Effector memory CD4-positive, alpha-beta T cell (primary cell): ENCODE results near the gene IFNL4.

ENCODE experiments used
- DNase-seq, 3 donors: peaks; one replicate each; pipeline ENCODE4 v3.0.0-alpha.2; 2020
- H3K27ac ChIP-seq: 2 replicates; pipeline ENCODE4 v1.7.0; 2013; ENCODE audit warnings: mild to moderate bottlenecking, low read length, moderate library complexity; ENCODE audit not compliant: insufficient read depth, poor library complexity, severe bottlenecking
- H3K27me3 ChIP-seq: replicated peaks from 2 replicates; pipeline ENCODE4 v1.7.0; 2013; ENCODE audit warnings: mild to moderate bottlenecking, low read length; ENCODE audit not compliant: insufficient read depth, control insufficient read depth, poor library complexity, severe bottlenecking
- H3K36me3 ChIP-seq: 2 replicates; pipeline ENCODE4 v1.7.0; 2013; ENCODE audit warnings: mild to moderate bottlenecking, low read length, moderate library complexity; ENCODE audit not compliant: control insufficient read depth, insufficient read depth
- H3K4me1 ChIP-seq: 2 replicates; pipeline ENCODE4 v1.7.0; 2013; ENCODE audit warnings: low read length, mild to moderate bottlenecking; ENCODE audit not compliant: control insufficient read depth, insufficient read depth, poor library complexity, severe bottlenecking
- H3K4me3 ChIP-seq: 2 replicates; pipeline ENCODE4 v1.7.0; 2013; ENCODE audit warnings: low read length, low read depth, mild to moderate bottlenecking; ENCODE audit not compliant: insufficient read depth, poor library complexity, severe bottlenecking
- H3K9me3 ChIP-seq: 2 replicates; pipeline ENCODE4 v1.7.0; 2013; ENCODE audit warnings: mild to moderate bottlenecking, low read length, moderate library complexity; ENCODE audit not compliant: control insufficient read depth
- total RNA-seq, 3 donors: gene quantifications; one replicate each; lab custom pipeline; 2026; lab: John Stamatoyannopoulos, UW

Gene IFNL4
- 0 reads per million in 3 donors for total RNA-seq

GRCh38 chr19:39248806-39249205 lies at the start of gene IFNL4:
TSS of gene IFNL4 (minus strand) at chr19:39248856.
- no peaks in the 10 kb centered on the region for H3K9me3 ChIP-seq
- H3K4me3 ChIP-seq = no peak within 1 kb of the TSS
- no peak for DNase-seq
- no peak within 1 kb of the TSS for H3K27ac ChIP-seq
- peaks cover 7% of the 10 kb centered on the region for H3K27me3 ChIP-seq
- no peaks in the 10 kb centered on the region for H3K4me1 ChIP-seq
- no peaks in the 10 kb centered on the region for H3K36me3 ChIP-seq

- Histone ChIP-seq H3K27me3 (no peaks in the 10 kb centered on the region), H3K4me3 (no peak overlapping the region), H3K9me3 (no peaks in the 10 kb centered on the region), H3K4me1 (peaks cover 4% of the 10 kb centered on the region), H3K36me3 (no peaks in the 10 kb centered on the region), H3K27ac (no peak overlapping the region)
- peak; percentile 34 to 35 (median 34) for DNase-seq
Measured at GRCh38 chr19:39297931-39298634, 49.4 kb upstream of the IFNL4 start.

GRCh38 chr19:39296906-39297305 lies 48.2 kb upstream of the IFNL4 start:
- Histone ChIP-seq H3K27me3 (no peaks in the 10 kb centered on the region), H3K36me3 (no peaks in the 10 kb centered on the region), H3K4me3 (no peak overlapping the region)

GRCh38 chr19:39296055-39296645 lies 47.5 kb upstream of the IFNL4 start, which contains the start of gene IFNL1:
TSS of gene IFNL1 (plus strand) at chr19:39296407. CDS start at chr19:39296422, 15 bp downstream.
- Histone ChIP-seq H3K27me3 (no peaks in the 10 kb centered on the region), H3K4me3 (no peak within 1 kb of the TSS), H3K27ac (no peak within 1 kb of the TSS), H3K9me3 (no peaks in the 10 kb centered on the region), H3K36me3 (no peaks in the 10 kb centered on the region), H3K4me1 (peaks cover 4% of the 10 kb centered on the region)
- DNase-seq = no peak

More at GRCh38 chr19:39296906-39297305, 48.2 kb upstream of the IFNL4 start:
- peaks cover 4% of the 10 kb centered on the region for H3K4me1 ChIP-seq
- no peak for DNase-seq
- no peaks in the 10 kb centered on the region for H3K9me3 ChIP-seq
- no peak overlapping the region for H3K27ac ChIP-seq

- no peak for DNase-seq
Measured at GRCh38 chr19:39293394-39293793, 44.7 kb upstream of the IFNL4 start.

GRCh38 chr19:39284032-39284431 lies 35.4 kb upstream of the IFNL4 start:
- no peak overlapping the region for H3K4me3 ChIP-seq
- no peaks in the 10 kb centered on the region for H3K27me3 ChIP-seq
- H3K9me3 ChIP-seq = no peaks in the 10 kb centered on the region
- DNase-seq = no peak
- H3K4me1 ChIP-seq = no peaks in the 10 kb centered on the region
- no peak overlapping the region for H3K27ac ChIP-seq
- no peaks in the 10 kb centered on the region for H3K36me3 ChIP-seq

More at GRCh38 chr19:39293394-39293793, 44.7 kb upstream of the IFNL4 start:
- Histone ChIP-seq H3K27me3 (no peaks in the 10 kb centered on the region), H3K4me1 (peaks cover 4% of the 10 kb centered on the region), H3K36me3 (no peaks in the 10 kb centered on the region), H3K4me3 (no peak overlapping the region), H3K9me3 (no peaks in the 10 kb centered on the region), H3K27ac (no peak overlapping the region)

- no peak for DNase-seq
- H3K4me3 ChIP-seq = no peak overlapping the region
- no peaks in the 10 kb centered on the region for H3K9me3 ChIP-seq
- H3K27me3 ChIP-seq = no peaks in the 10 kb centered on the region
- no peak overlapping the region for H3K27ac ChIP-seq
- no peaks in the 10 kb centered on the region for H3K4me1 ChIP-seq
- H3K36me3 ChIP-seq = no peaks in the 10 kb centered on the region
Measured at GRCh38 chr19:39282021-39282420, 33.4 kb upstream of the IFNL4 start.

- DNase-seq = no peak
- Histone ChIP-seq H3K4me3 (no peak overlapping the region), H3K4me1 (no peaks in the 10 kb centered on the region), H3K27me3 (no peaks in the 10 kb centered on the region), H3K36me3 (no peaks in the 10 kb centered on the region), H3K9me3 (no peaks in the 10 kb centered on the region), H3K27ac (no peak overlapping the region)
Measured at GRCh38 chr19:39277598-39277997, 28.9 kb upstream of the IFNL4 start.

GRCh38 chr19:39276740-39277139 lies 28.1 kb upstream of the IFNL4 start:
- Histone ChIP-seq H3K4me1 (no peaks in the 10 kb centered on the region), H3K4me3 (no peak overlapping the region), H3K36me3 (no peaks in the 10 kb centered on the region), H3K27me3 (no peaks in the 10 kb centered on the region), H3K27ac (no peak overlapping the region), H3K9me3 (no peaks in the 10 kb centered on the region)
- DNase-seq = no peak

GRCh38 chr19:39275578-39275977 lies 26.9 kb upstream of the IFNL4 start:
- no peaks in the 10 kb centered on the region for H3K27me3 ChIP-seq

More at GRCh38 chr19:39275578-39275977, 26.9 kb upstream of the IFNL4 start:
- H3K4me3 ChIP-seq = no peak overlapping the region
- H3K4me1 ChIP-seq = no peaks in the 10 kb centered on the region
- no peaks in the 10 kb centered on the region for H3K9me3 ChIP-seq
- H3K36me3 ChIP-seq = no peaks in the 10 kb centered on the region
- no peak overlapping the region for H3K27ac ChIP-seq
- DNase-seq = no peak
